Adipocyte (in vitro differentiated cells): ENCODE results near the gene AFTPH.

Experiments used
- DNase-seq: peaks from one replicate; pipeline ENCODE4 v3.0.0-alpha.2; 2015; ENCODE audit warnings: low read depth
- H3K27me3 ChIP-seq: replicated peaks from 2 replicates; pipeline ENCODE4 v1.7.0; 2013; ENCODE audit warnings: mild to moderate bottlenecking, low read length, moderate library complexity; ENCODE audit not compliant: control insufficient read depth, insufficient read depth
- H3K36me3 ChIP-seq: 2 replicates; pipeline ENCODE4 v1.7.0; 2013; ENCODE audit warnings: low read length, mild to moderate bottlenecking, moderate library complexity; ENCODE audit not compliant: control insufficient read depth, insufficient read depth, severe bottlenecking
- H3K4me1 ChIP-seq: 2 replicates; pipeline ENCODE4 v1.7.0; 2013; ENCODE audit warnings: mild to moderate bottlenecking, low read length, moderate library complexity; ENCODE audit not compliant: control insufficient read depth, insufficient read depth
- H3K4me3 ChIP-seq: 2 replicates; pipeline ENCODE4 v1.7.0; 2013; ENCODE audit warnings: mild to moderate bottlenecking, low read length, moderate library complexity
- H3K9ac ChIP-seq: 2 replicates; pipeline ENCODE4 v1.7.0; 2013; ENCODE audit warnings: mild to moderate bottlenecking, low read length, moderate library complexity
- H3K9me3 ChIP-seq: 2 replicates; pipeline ENCODE4 v1.7.0; 2013; ENCODE audit warnings: mild to moderate bottlenecking, low read length, moderate library complexity; ENCODE audit not compliant: control insufficient read depth

The AFTPH gene

GRCh38 chr2:64608867-64609226 is 84.7 kb downstream of the AFTPH start:
- no peak for DNase-seq
- Histone ChIP-seq H3K4me3 (peak overlapping the region; percentile 50), H3K36me3 (no peaks in the 10 kb centered on the region)

GRCh38 chr2:64609227-64609941 is 85.3 kb downstream of the AFTPH start:
- Histone ChIP-seq H3K36me3 (no peaks in the 10 kb centered on the region), H3K4me1 (peaks cover 42% of the 10 kb centered on the region), H3K4me3 (peak overlapping the region; percentile 78), H3K9me3 (no peaks in the 10 kb centered on the region), H3K9ac (peak overlapping the region; percentile 84), H3K27me3 (no peaks in the 10 kb centered on the region)
- DNase-seq: no peak

More at GRCh38 chr2:64608867-64609226, 84.7 kb downstream of the AFTPH start:
- Histone ChIP-seq H3K9ac (peak overlapping the region; percentile 84), H3K9me3 (peaks cover 3% of the 10 kb centered on the region), H3K4me1 (peaks cover 42% of the 10 kb centered on the region), H3K27me3 (no peaks in the 10 kb centered on the region)

- no peaks in the 10 kb centered on the region for H3K36me3 ChIP-seq
- peaks cover 37% of the 10 kb centered on the region for H3K4me1 ChIP-seq
- DNase-seq: no peak
- H3K4me3 ChIP-seq: peak overlapping the region; percentile 78
- no peaks in the 10 kb centered on the region for H3K27me3 ChIP-seq
- peak overlapping the region; percentile 84 for H3K9ac ChIP-seq
- no peaks in the 10 kb centered on the region for H3K9me3 ChIP-seq
These were observed 85.8 kb downstream of the AFTPH start for GRCh38 chr2:64609942-64610281.

- Histone ChIP-seq H3K4me3 (no peak overlapping the region), H3K9ac (no peak overlapping the region), H3K9me3 (no peaks in the 10 kb centered on the region), H3K36me3 (no peaks in the 10 kb centered on the region), H3K4me1 (peaks cover 32% of the 10 kb centered on the region), H3K27me3 (no peaks in the 10 kb centered on the region)
- no peak for DNase-seq
These were observed 86.3 kb downstream of the AFTPH start for GRCh38 chr2:64610316-64610855.

- no peak for DNase-seq
- H3K4me3 ChIP-seq: peak overlapping the region; percentile 17
- H3K4me1 ChIP-seq: peaks cover 17% of the 10 kb centered on the region
- no peaks in the 10 kb centered on the region for H3K9me3 ChIP-seq
- H3K9ac ChIP-seq: no peak overlapping the region
- H3K36me3 ChIP-seq: no peaks in the 10 kb centered on the region
- no peaks in the 10 kb centered on the region for H3K27me3 ChIP-seq
These were observed 88.6 kb downstream of the AFTPH start for GRCh38 chr2:64612575-64613195.

- H3K36me3 ChIP-seq: no peaks in the 10 kb centered on the region
- peaks cover 17% of the 10 kb centered on the region for H3K4me1 ChIP-seq
- no peaks in the 10 kb centered on the region for H3K9me3 ChIP-seq
- peak; percentile 29 for DNase-seq
- H3K27me3 ChIP-seq: no peaks in the 10 kb centered on the region
- no peak overlapping the region for H3K9ac ChIP-seq
- peak overlapping the region; percentile 17 for H3K4me3 ChIP-seq
These were observed 89.1 kb downstream of the AFTPH start for GRCh38 chr2:64613276-64613675.

GRCh38 chr2:64615192-64615763 is 91.2 kb downstream of the AFTPH start:
- no peaks in the 10 kb centered on the region for H3K27me3 ChIP-seq
- no peak for DNase-seq
- no peaks in the 10 kb centered on the region for H3K9me3 ChIP-seq

GRCh38 chr2:64615844-64616536 is 91.9 kb downstream of the AFTPH start:
- Histone ChIP-seq H3K4me3 (no peak overlapping the region), H3K9ac (no peak overlapping the region), H3K9me3 (no peaks in the 10 kb centered on the region), H3K4me1 (peaks cover 12% of the 10 kb centered on the region), H3K27me3 (no peaks in the 10 kb centered on the region), H3K36me3 (no peaks in the 10 kb centered on the region)
- DNase-seq: no peak

More at GRCh38 chr2:64615192-64615763, 91.2 kb downstream of the AFTPH start:
- Histone ChIP-seq H3K36me3 (no peaks in the 10 kb centered on the region), H3K4me3 (no peak overlapping the region), H3K4me1 (peaks cover 12% of the 10 kb centered on the region), H3K9ac (no peak overlapping the region)

- H3K9me3 ChIP-seq: no peaks in the 10 kb centered on the region
- DNase-seq: no peak
- H3K36me3 ChIP-seq: no peaks in the 10 kb centered on the region
- no peaks in the 10 kb centered on the region for H3K27me3 ChIP-seq
- H3K4me1 ChIP-seq: peaks cover 11% of the 10 kb centered on the region
- no peak overlapping the region for H3K4me3 ChIP-seq
- H3K9ac ChIP-seq: no peak overlapping the region
These were observed 93.6 kb downstream of the AFTPH start for GRCh38 chr2:64617631-64618151.

- Histone ChIP-seq H3K36me3 (no peaks in the 10 kb centered on the region), H3K4me1 (no peaks in the 10 kb centered on the region), H3K4me3 (no peak overlapping the region), H3K27me3 (no peaks in the 10 kb centered on the region), H3K9me3 (no peaks in the 10 kb centered on the region), H3K9ac (no peak overlapping the region)
- no peak for DNase-seq
These were observed 96.5 kb downstream of the AFTPH start for GRCh38 chr2:64620661-64621060.
